H9 (cell line): ENCODE results near the gene DSCAM. TPM values are rescaled to one million over a fixed set of nuclear protein-coding genes. Genes with fewer than 3 reads are reported as not detected.

Experiments used
- DNase-seq: peaks from one replicate; pipeline ENCODE4 v3.0.0-alpha.2; 2017
- H2AFZ ChIP-seq: one replicate; pipeline ENCODE4 v1.6.1; 2013; ENCODE audit warnings: mild to moderate bottlenecking, low read length, control low read depth, moderate library complexity
- H2AK5ac ChIP-seq: 2 replicates; pipeline ENCODE4 v1.6.1; 2013; ENCODE audit warnings: low read length, control low read depth, mixed read lengths; ENCODE audit not compliant: insufficient read length
- H2BK120ac ChIP-seq: one replicate; pipeline ENCODE4 v1.6.1; 2013; ENCODE audit warnings: low read depth, mild to moderate bottlenecking, low read length, control low read depth, inconsistent platforms; ENCODE audit not compliant: poor library complexity, severe bottlenecking
- H2BK12ac ChIP-seq: 2 replicates; pipeline ENCODE4 v1.6.1; 2013; ENCODE audit warnings: low read length, control low read depth, mixed read lengths, low read depth; ENCODE audit not compliant: insufficient read length
- H2BK15ac ChIP-seq: 2 replicates; pipeline ENCODE4 v1.6.1; 2013; ENCODE audit warnings: low read depth, low read length, control low read depth
- H2BK20ac ChIP-seq: one replicate; pipeline ENCODE4 v1.6.1; 2013; ENCODE audit warnings: low read depth, mild to moderate bottlenecking, low read length, control low read depth, inconsistent platforms; ENCODE audit not compliant: poor library complexity, severe bottlenecking
- H2BK5ac ChIP-seq: 2 replicates; pipeline ENCODE4 v1.6.1; 2013; ENCODE audit warnings: low read length, control low read depth, mixed read lengths; ENCODE audit not compliant: insufficient read length
- H3K14ac ChIP-seq: 2 replicates; pipeline ENCODE4 v1.6.1; 2013; ENCODE audit warnings: low read length, control low read depth; ENCODE audit not compliant: insufficient read depth
- H3K18ac ChIP-seq: 2 replicates; pipeline ENCODE4 v1.6.1; 2013; ENCODE audit warnings: low read depth, mild to moderate bottlenecking, mixed read lengths, low read length, control low read depth; ENCODE audit not compliant: insufficient read length
- H3K23ac ChIP-seq: 2 replicates; pipeline ENCODE4 v1.6.1; 2013; ENCODE audit warnings: low read length, control low read depth, mixed read lengths, low read depth; ENCODE audit not compliant: insufficient read length
- H3K23me2 ChIP-seq: 2 replicates; pipeline ENCODE4 v1.6.1; 2013; ENCODE audit warnings: low read depth, mild to moderate bottlenecking, mixed read lengths, low read length, control low read depth; ENCODE audit not compliant: insufficient read length, poor library complexity, severe bottlenecking
- H3K27ac ChIP-seq: 2 replicates; pipeline ENCODE4 v1.5.1; 2013; ENCODE audit warnings: low read length, control low read depth, mixed read lengths, low read depth; ENCODE audit not compliant: insufficient read length
- H3K27me3 ChIP-seq: 2 replicates; pipeline ENCODE4 v1.6.1; 2013; ENCODE audit warnings: low read length, control low read depth, inconsistent platforms; ENCODE audit not compliant: insufficient read depth
- H3K4ac ChIP-seq: 2 replicates; pipeline ENCODE4 v1.6.1; 2013; ENCODE audit warnings: low read depth, mild to moderate bottlenecking, control low read depth, inconsistent platforms, low read length, moderate library complexity
- H3K4me1 ChIP-seq: 2 replicates; pipeline ENCODE4 v1.6.1; 2013; ENCODE audit warnings: low read length, control low read depth, inconsistent platforms; ENCODE audit not compliant: insufficient read depth
- H3K4me2 ChIP-seq: 2 replicates; pipeline ENCODE4 v1.6.1; 2013; ENCODE audit warnings: low read length, control low read depth, mixed read lengths; ENCODE audit not compliant: insufficient read length, insufficient read depth
- H3K56ac ChIP-seq: 2 replicates; pipeline ENCODE4 v1.6.1; 2013; ENCODE audit warnings: low read depth, mild to moderate bottlenecking, mixed read lengths, low read length, control low read depth; ENCODE audit not compliant: insufficient read length
- H3K79me1 ChIP-seq: 2 replicates; pipeline ENCODE4 v1.6.1; 2013; ENCODE audit warnings: low read depth, mild to moderate bottlenecking, moderate library complexity, low read length, control low read depth, inconsistent platforms; ENCODE audit not compliant: insufficient read depth, poor library complexity, severe bottlenecking
- H3K79me2 ChIP-seq: 2 replicates; pipeline ENCODE4 v1.6.1; 2013; ENCODE audit warnings: low read length, control low read depth, inconsistent platforms; ENCODE audit not compliant: insufficient read depth
- H3K9ac ChIP-seq: 2 replicates; pipeline ENCODE4 v1.6.1; 2013; ENCODE audit warnings: low read length, control low read depth, mixed read lengths; ENCODE audit not compliant: insufficient read length; ENCODE audit errors: extremely low read depth
- H3K9me3 ChIP-seq: one replicate; pipeline ENCODE4 v1.6.1; 2013; ENCODE audit warnings: low read depth, low read length, inconsistent platforms; ENCODE audit not compliant: control insufficient read depth
- H3T11ph ChIP-seq: one replicate; pipeline ENCODE4 v1.6.1; 2013; ENCODE audit warnings: mild to moderate bottlenecking, low read length, control low read depth, inconsistent platforms
- H4K20me1 ChIP-seq: one replicate; pipeline ENCODE4 v1.6.1; 2013; ENCODE audit not compliant: control insufficient read depth, insufficient read length, insufficient read depth
- H4K5ac ChIP-seq: 2 replicates; pipeline ENCODE4 v1.6.1; 2013; ENCODE audit warnings: low read depth, mild to moderate bottlenecking, mixed read lengths, low read length, control low read depth; ENCODE audit not compliant: insufficient read length
- H4K8ac ChIP-seq: replicated peaks from 2 replicates; pipeline ENCODE4 v1.6.1; 2013; ENCODE audit warnings: low read length, control low read depth, mixed read lengths, low read depth; ENCODE audit not compliant: insufficient read length
- H4K91ac ChIP-seq: 2 replicates; pipeline ENCODE4 v1.6.1; 2013; ENCODE audit warnings: low read depth, mild to moderate bottlenecking, moderate library complexity, mixed read lengths, low read length, control low read depth; ENCODE audit not compliant: insufficient read length
- H3K27ac Mint-ChIP-seq, 3 experiments: 2 replicates in 2 of 3; 3 replicates in 1 of 3; pipeline ENCODE4 v1.8.0; 2020 to 2021; ENCODE audit warnings: mixed read lengths in 3 of 3, mild to moderate bottlenecking in 1 of 3, moderate library complexity in 1 of 3
- H3K27me3 Mint-ChIP-seq: 2 replicates; pipeline ENCODE4 v1.8.0; 2021; ENCODE audit warnings: low read depth, mild to moderate bottlenecking, moderate library complexity, mixed read lengths
- H3K36me3 Mint-ChIP-seq, 3 experiments: 2 replicates in 2 of 3; 3 replicates in 1 of 3; pipeline ENCODE4 v1.8.0; 2020 to 2021; ENCODE audit warnings: low read depth in 3 of 3, mixed read lengths in 3 of 3; ENCODE audit not compliant: insufficient read depth in 1 of 3
- H3K4me1 Mint-ChIP-seq, 2 experiments: 2 replicates each; pipeline ENCODE4 v1.8.0; 2020; ENCODE audit warnings: mixed read lengths in 2 of 2
- H3K4me3 Mint-ChIP-seq, 2 experiments: 2 replicates in 1 of 2; 3 replicates in 1 of 2; pipeline ENCODE4 v1.8.0; 2020 to 2021; ENCODE audit warnings: mild to moderate bottlenecking in 2 of 2, mixed read lengths in 2 of 2, moderate library complexity in 1 of 2
- H3K9me3 Mint-ChIP-seq, 2 experiments: 2 replicates in 1 of 2; 3 replicates in 1 of 2; pipeline ENCODE4 v1.8.0; 2020; ENCODE audit warnings: mild to moderate bottlenecking in 2 of 2, mixed read lengths in 2 of 2, moderate library complexity in 1 of 2
- CTCF ChIP-seq: fragments of 200-600 bp; sonication (generic); conservative IDR thresholded peaks from 3 replicates; pipeline ENCODE4 v1.8.0; 2021; ENCODE audit warnings: antibody characterized with exemption, mild to moderate bottlenecking
- WGBS: extraction: QIAGEN DNeasy Blood & Tissue Kit; methylation state at CpG from one replicate; pipeline ENCODE4 v1.1.7; 2013; ENCODE audit warnings: missing lambda C conversion rate, low lambda C conversion rate, mixed read lengths; ENCODE audit not compliant: insufficient read length; ENCODE audit errors: extremely low coverage; 5-methylcytosine and 5-hydroxymethylcytosine counted together
- total RNA-seq: library from RNA; stranded (reverse); gene quantifications from 2 replicates; pipeline ENCODE4 v1.2.1, GENCODE V29; 2021

DSCAM gene
- total RNA-seq, 1 experiment from 2014 or later: 0.17 TPM

- no peak overlapping the region for H2AFZ ChIP-seq
- H3K27me3 Mint-ChIP-seq: no peaks in the 10 kb centered on the region
- H3K56ac ChIP-seq: no peak overlapping the region
- no CpG with 5 or more reads among the region's 5 CpGs for WGBS
- H3K27ac ChIP-seq: no peak overlapping the region
- H3K27ac Mint-ChIP-seq: no peak overlapping the region
- no peak overlapping the region for H2BK5ac ChIP-seq
- no peak overlapping the region for H2BK20ac ChIP-seq
- no peaks in the 10 kb centered on the region; a peak in 1 of 7 replicates for H3K36me3 Mint-ChIP-seq
- H3K9me3 ChIP-seq: no peaks in the 10 kb centered on the region
- H3K23ac ChIP-seq: no peak overlapping the region
- no peaks in the 10 kb centered on the region for H4K20me1 ChIP-seq
- H4K5ac ChIP-seq: no peak overlapping the region
- H3K23me2 ChIP-seq: no peaks in the 10 kb centered on the region
- H3K4me1 ChIP-seq: no peaks in the 10 kb centered on the region
- no peak overlapping the region for H2AK5ac ChIP-seq
- no peak overlapping the region for H3K14ac ChIP-seq
- H2BK15ac ChIP-seq: no peak overlapping the region
- H4K91ac ChIP-seq: no peak overlapping the region
- no peak for DNase-seq
- H3T11ph ChIP-seq: no peak overlapping the region
- H2BK120ac ChIP-seq: no peak overlapping the region
- H4K8ac ChIP-seq: no peak overlapping the region
- H3K79me1 ChIP-seq: no peaks in the 10 kb centered on the region
- H3K4ac ChIP-seq: no peak overlapping the region
- TF ChIP-seq CTCF: no peak
- no peaks in the 10 kb centered on the region for H3K27me3 ChIP-seq
- H3K18ac ChIP-seq: no peak overlapping the region
- no peak overlapping the region for H2BK12ac ChIP-seq
- H3K9me3 Mint-ChIP-seq: no peaks in the 10 kb centered on the region; a peak in 1 of 5 replicates
- no peaks in the 10 kb centered on the region for H3K4me1 Mint-ChIP-seq
- no peaks in the 10 kb centered on the region for H3K79me2 ChIP-seq
- H3K4me3 Mint-ChIP-seq: no peak overlapping the region
- H3K9ac ChIP-seq: no peak overlapping the region
- no peak overlapping the region for H3K4me2 ChIP-seq
Measured at GRCh38 chr21:40393066-40393465, 453.9 kb downstream of the DSCAM start.
